A673 (cell line): ENCODE results near the gene STARD13. TPM values are rescaled to one million over a fixed set of nuclear protein-coding genes. Genes with fewer than 3 reads are reported as not detected.

Experiments
- BruUV-seq: library from RNA; stranded (reverse); fragments of 400-500 nt; replicated peaks from 2 replicates; lab custom pipeline; 2021; lab: Mats Ljungman, UMichigan
- CTCF ChIA-PET: fragments of 300-600 bp; sonication (Branson Sonifier 250); formaldehyde crosslinking; loops from one replicate; lab custom pipeline; 2022; ENCODE audit warnings: antibody characterized with exemption; lab: Charles Lee
- POLR2A ChIA-PET: fragments of 300-600 bp; sonication (Branson Sonifier 250); formaldehyde crosslinking; loops from one replicate; lab custom pipeline; 2022; ENCODE audit warnings: antibody characterized with exemption; ENCODE audit not compliant: low non-redundant PET; lab: Charles Lee
- DNase-seq: peaks from one replicate; pipeline ENCODE4 v3.0.0-alpha.2; 2015; ENCODE audit warnings: low spot score
- H3K27ac ChIP-seq: fragments of 200-600 bp; sonication (generic); 2 replicates; pipeline ENCODE4 v1.5.1; 2016; ENCODE audit warnings: mixed run types, low read depth, mild to moderate bottlenecking, mixed read lengths, antibody characterized with exemption, low read length; ENCODE audit not compliant: poor library complexity, severe bottlenecking
- H3K27me3 ChIP-seq: fragments of 200-600 bp; sonication (generic); replicated peaks from 2 replicates; pipeline ENCODE4 v1.6.1; 2017; ENCODE audit warnings: mixed run types, low read depth, mild to moderate bottlenecking, mixed read lengths, antibody characterized with exemption, low read length; ENCODE audit not compliant: insufficient read depth, poor library complexity
- H3K36me3 ChIP-seq: fragments of 200-600 bp; sonication (generic); 2 replicates; pipeline ENCODE4 v1.6.1; 2016; ENCODE audit warnings: mixed run types, mild to moderate bottlenecking, mixed read lengths, antibody characterized with exemption, low read length; ENCODE audit not compliant: insufficient read depth, poor library complexity, severe bottlenecking
- H3K4me1 ChIP-seq: fragments of 200-600 bp; sonication (generic); 2 replicates; pipeline ENCODE4 v1.6.1; 2017; ENCODE audit warnings: mixed run types, mild to moderate bottlenecking, mixed read lengths, antibody characterized with exemption, low read length; ENCODE audit not compliant: insufficient read depth, poor library complexity, severe bottlenecking
- H3K4me3 ChIP-seq: fragments of 200-600 bp; sonication (generic); 2 replicates; pipeline ENCODE4 v1.5.1; 2016; ENCODE audit warnings: low read depth, mixed run types, mild to moderate bottlenecking, mixed read lengths, low read length; ENCODE audit not compliant: poor library complexity, severe bottlenecking
- H3K9me3 ChIP-seq: fragments of 200-600 bp; sonication (generic); 2 replicates; pipeline ENCODE4 v1.6.1; 2016; ENCODE audit warnings: mixed run types, low read depth, mild to moderate bottlenecking, mixed read lengths, antibody characterized with exemption, low read length; ENCODE audit not compliant: poor library complexity, severe bottlenecking
- EZH2 ChIP-seq: fragments of 200-600 bp; sonication (generic); IDR thresholded peaks from 2 replicates; pipeline ENCODE4 v1.6.1; 2017; ENCODE audit warnings: borderline replicate concordance, low read depth, mild to moderate bottlenecking, mixed read lengths, antibody characterized with exemption, low read length; ENCODE audit not compliant: poor library complexity, severe bottlenecking
- intact Hi-C: fragments of 100-400 bp; cut with micrococcal nuclease; formaldehyde crosslinking; loops from one replicate; pipeline ENCODE4 v1.10.0; 2022; ENCODE audit not compliant: unreplicated experiment
- total RNA-seq: library from RNA; stranded (reverse); gene quantifications from 2 replicates; pipeline ENCODE4 v1.2.3, GENCODE V29; 2021
- TF ChIP-seq, protein P1 (sequence below): fragments of 300-800, 200-600 bp; sonication (generic); conservative IDR thresholded peaks from 2 replicates; pipeline ENCODE4 v1.5.1; 2017; ENCODE audit warnings: low read depth, mild to moderate bottlenecking, antibody characterized with exemption, low read length, moderate library complexity, mixed read lengths

The STARD13 gene
- total RNA-seq, 1 experiment from 2014 or later = 45.7 TPM

DNA sequence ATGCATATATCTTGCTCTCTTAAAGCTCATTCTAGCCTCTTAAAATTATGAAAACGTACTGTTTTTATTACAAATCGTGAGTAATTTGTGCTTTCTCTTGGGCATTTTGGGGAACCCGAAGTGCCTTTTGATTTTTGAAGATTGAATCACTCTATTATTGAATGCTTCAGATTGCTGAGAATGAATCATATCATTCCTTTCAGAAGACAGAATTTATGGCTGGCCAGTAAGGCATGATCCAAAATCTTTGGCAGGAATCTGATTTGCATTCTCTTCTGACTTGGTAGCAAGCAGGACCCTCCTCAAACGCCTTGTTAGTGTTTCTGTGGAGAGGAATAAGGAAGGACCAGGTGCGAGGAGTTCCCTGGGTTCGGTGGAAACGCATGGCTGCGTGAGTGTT is 49.5 kb downstream of the STARD13 start:
- intact Hi-C loops = no loop called here
- Histone ChIP-seq H3K36me3 (no peaks in the 10 kb centered on the region), H3K4me3 (no peak overlapping the region), H3K4me1 (peaks cover 20% of the 10 kb centered on the region), H3K27ac (no peak overlapping the region), H3K9me3 (peaks cover 26% of the 10 kb centered on the region), H3K27me3 (no peaks in the 10 kb centered on the region)
- TF ChIP-seq, protein P1, sequence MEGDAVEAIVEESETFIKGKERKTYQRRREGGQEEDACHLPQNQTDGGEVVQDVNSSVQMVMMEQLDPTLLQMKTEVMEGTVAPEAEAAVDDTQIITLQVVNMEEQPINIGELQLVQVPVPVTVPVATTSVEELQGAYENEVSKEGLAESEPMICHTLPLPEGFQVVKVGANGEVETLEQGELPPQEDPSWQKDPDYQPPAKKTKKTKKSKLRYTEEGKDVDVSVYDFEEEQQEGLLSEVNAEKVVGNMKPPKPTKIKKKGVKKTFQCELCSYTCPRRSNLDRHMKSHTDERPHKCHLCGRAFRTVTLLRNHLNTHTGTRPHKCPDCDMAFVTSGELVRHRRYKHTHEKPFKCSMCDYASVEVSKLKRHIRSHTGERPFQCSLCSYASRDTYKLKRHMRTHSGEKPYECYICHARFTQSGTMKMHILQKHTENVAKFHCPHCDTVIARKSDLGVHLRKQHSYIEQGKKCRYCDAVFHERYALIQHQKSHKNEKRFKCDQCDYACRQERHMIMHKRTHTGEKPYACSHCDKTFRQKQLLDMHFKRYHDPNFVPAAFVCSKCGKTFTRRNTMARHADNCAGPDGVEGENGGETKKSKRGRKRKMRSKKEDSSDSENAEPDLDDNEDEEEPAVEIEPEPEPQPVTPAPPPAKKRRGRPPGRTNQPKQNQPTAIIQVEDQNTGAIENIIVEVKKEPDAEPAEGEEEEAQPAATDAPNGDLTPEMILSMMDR = no peak
- TF ChIP-seq EZH2 = no peak
- POLR2A ChIA-PET = no interaction called here
- CTCF ChIA-PET = no interaction called here
- BruUV-seq = no TSS peak
- DNase-seq = no peak

DNA sequence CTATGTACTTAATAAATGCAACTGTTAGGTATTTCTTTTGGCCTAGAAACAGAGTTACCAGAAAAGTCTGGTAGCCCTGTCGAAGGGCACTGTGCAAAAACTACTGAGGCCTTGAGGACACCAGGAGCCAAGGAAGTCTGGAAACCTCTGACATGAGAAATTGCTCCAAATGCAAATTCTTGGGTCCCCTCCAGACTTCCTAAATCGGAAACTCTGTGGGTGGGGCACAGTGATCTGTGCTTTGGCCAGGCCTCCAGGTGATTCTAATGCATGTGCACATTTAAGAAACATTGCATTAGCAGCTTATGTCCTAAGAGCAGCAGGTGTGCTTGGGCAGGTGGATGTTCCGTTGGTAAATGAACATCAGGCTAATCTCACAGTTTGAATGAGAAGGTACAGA is 50.0 kb downstream of the STARD13 start:
- no TSS peak for BruUV-seq
- Histone ChIP-seq H3K9me3 (peaks cover 21% of the 10 kb centered on the region), H3K27ac (no peak overlapping the region), H3K4me3 (no peak overlapping the region), H3K36me3 (no peaks in the 10 kb centered on the region), H3K4me1 (peaks cover 25% of the 10 kb centered on the region), H3K27me3 (no peaks in the 10 kb centered on the region)
- POLR2A ChIA-PET = no interaction called here
- CTCF ChIA-PET = no interaction called here
- intact Hi-C loops = no loop called here
- TF ChIP-seq, protein P1 = no peak
- no peak for TF ChIP-seq EZH2
- no peak for DNase-seq

DNA sequence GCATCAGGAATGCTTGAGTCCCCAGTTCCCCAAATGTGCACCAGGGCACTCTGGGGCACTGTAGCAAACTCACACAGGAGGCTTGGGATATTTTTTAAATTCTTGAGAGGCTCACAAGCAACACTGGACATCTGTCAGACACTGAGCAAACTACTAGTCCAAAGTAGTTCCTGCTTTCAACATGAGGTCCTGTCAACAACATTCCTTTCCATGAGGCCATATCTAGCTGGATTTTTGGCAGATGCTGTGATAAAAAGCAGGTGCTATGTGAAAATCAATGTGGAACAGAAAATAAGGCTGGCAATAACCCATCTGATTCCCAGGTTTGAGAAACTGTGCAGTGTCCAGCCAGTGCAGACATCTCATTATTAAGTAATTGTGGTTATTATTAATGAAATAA is 50.5 kb downstream of the STARD13 start:
- TF ChIP-seq, protein P1 = no peak
- no peak for TF ChIP-seq EZH2
- Histone ChIP-seq H3K4me1 (peaks cover 30% of the 10 kb centered on the region), H3K27ac (no peak overlapping the region), H3K9me3 (peaks cover 17% of the 10 kb centered on the region), H3K4me3 (no peak overlapping the region), H3K36me3 (no peaks in the 10 kb centered on the region), H3K27me3 (no peaks in the 10 kb centered on the region)
- ChIA-PET POLR2A (no interaction called here), CTCF (no interaction called here)
- intact Hi-C loops = no loop called here
- no TSS peak for BruUV-seq
- DNase-seq = no peak
